ENCODE results near the gene EGFLAM. TPM values are rescaled to one million over a fixed set of nuclear protein-coding genes. Genes with fewer than 3 reads are reported as not detected.

The EGFLAM gene
- total RNA-seq, 1 experiment from 2014 or later, result 1.1 TPM

- CTCF ChIA-PET, result interaction anchor here (1.0 kb wide), 1 partner anchor 81 kb away, joined by 4 read pairs; no protein-coding TSS in a partner anchor
- H3K4me1 Mint-ChIP-seq, result no peaks in the 10 kb centered on the region; the same call in 1 of the 2 replicates
- no peaks in the 10 kb centered on the region for H3K36me3 Mint-ChIP-seq
- TF ChIP-seq TEAD1 (CRISPR knock-in tag; IDR thresholded peaks at IDR 0.05) (no peak), FOXJ3 (CRISPR knock-in tag; IDR thresholded peaks at IDR 0.05; ENCODE audit: borderline replicate concordance) (no peak), TEAD4 (CRISPR knock-in tag; IDR thresholded peaks at IDR 0.05) (no peak), OVOL2 (CRISPR knock-in tag; IDR thresholded peaks at IDR 0.05; ENCODE audit: borderline replicate concordance) (no peak), CREB1 (CRISPR knock-in tag; IDR thresholded peaks at IDR 0.05) (no peak), ESRRA (CRISPR knock-in tag; IDR thresholded peaks at IDR 0.05; ENCODE audit: borderline replicate concordance) (no peak), ZMAT4 (CRISPR knock-in tag; IDR thresholded peaks at IDR 0.05) (no peak), EMX1 (CRISPR knock-in tag; IDR thresholded peaks at IDR 0.05) (no peak), ZBTB21 (CRISPR knock-in tag; IDR thresholded peaks at IDR 0.05; ENCODE audit: borderline replicate concordance) (no peak)
- TF ChIP-seq, protein P1, sequence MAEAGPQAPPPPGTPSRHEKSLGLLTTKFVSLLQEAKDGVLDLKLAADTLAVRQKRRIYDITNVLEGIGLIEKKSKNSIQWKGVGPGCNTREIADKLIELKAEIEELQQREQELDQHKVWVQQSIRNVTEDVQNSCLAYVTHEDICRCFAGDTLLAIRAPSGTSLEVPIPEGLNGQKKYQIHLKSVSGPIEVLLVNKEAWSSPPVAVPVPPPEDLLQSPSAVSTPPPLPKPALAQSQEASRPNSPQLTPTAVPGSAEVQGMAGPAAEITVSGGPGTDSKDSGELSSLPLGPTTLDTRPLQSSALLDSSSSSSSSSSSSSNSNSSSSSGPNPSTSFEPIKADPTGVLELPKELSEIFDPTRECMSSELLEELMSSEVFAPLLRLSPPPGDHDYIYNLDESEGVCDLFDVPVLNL (CRISPR knock-in tag; IDR thresholded peaks at IDR 0.05; ENCODE audit: borderline replicate concordance, low read depth), result no peak
- TF ChIP-seq, protein P2, sequence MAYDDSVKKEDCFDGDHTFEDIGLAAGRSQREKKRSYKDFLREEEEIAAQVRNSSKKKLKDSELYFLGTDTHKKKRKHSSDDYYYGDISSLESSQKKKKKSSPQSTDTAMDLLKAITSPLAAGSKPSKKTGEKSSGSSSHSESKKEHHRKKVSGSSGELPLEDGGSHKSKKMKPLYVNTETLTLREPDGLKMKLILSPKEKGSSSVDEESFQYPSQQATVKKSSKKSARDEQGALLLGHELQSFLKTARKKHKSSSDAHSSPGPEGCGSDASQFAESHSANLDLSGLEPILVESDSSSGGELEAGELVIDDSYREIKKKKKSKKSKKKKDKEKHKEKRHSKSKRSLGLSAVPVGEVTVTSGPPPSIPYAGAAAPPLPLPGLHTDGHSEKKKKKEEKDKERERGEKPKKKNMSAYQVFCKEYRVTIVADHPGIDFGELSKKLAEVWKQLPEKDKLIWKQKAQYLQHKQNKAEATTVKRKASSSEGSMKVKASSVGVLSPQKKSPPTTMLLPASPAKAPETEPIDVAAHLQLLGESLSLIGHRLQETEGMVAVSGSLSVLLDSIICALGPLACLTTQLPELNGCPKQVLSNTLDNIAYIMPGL (CRISPR knock-in tag; IDR thresholded peaks at IDR 0.05), result no peak
- POLR2A ChIA-PET, result no interaction called here
- H3K27ac Mint-ChIP-seq, result no peak overlapping the region
- H3K27me3 Mint-ChIP-seq (ENCODE audit: low read depth), result no peaks in the 10 kb centered on the region
- no peaks in the 10 kb centered on the region for H3K9me3 Mint-ChIP-seq
- ATAC-seq (no peak), DNase-seq (ENCODE audit: low spot score) (no peak)
- no peak overlapping the region for H3K4me3 Mint-ChIP-seq
Measured at GRCh38 chr5:38339446-38339845, 81.1 kb downstream of the EGFLAM start.

DNA sequence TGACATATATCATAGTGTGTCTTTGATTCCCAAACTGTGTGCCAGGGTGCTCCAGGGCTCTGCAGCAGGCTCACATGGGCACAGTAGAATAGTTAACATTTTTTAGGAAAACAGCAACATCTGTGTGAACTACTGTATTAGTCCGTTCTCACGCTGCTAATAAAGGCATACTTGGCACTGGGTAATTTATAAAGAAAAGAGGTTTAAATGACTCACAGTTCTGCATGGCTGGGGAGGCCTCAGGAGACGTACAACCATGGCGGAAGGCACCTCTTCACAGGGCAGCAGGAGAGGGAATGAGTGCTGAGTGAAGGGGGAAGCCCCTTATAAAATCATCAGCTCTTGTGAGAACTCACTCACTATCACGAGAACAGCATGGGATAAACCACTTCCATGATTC is 82.7 kb downstream of the EGFLAM start:
- no peaks in the 10 kb centered on the region for H3K36me3 Mint-ChIP-seq
- no peaks in the 10 kb centered on the region for H3K9me3 Mint-ChIP-seq
- ATAC-seq (no peak), DNase-seq (ENCODE audit: low spot score) (no peak)
- H3K4me3 Mint-ChIP-seq, result no peak overlapping the region
- H3K4me1 Mint-ChIP-seq, result peaks cover 4% of the 10 kb centered on the region; the same call in 1 of the 2 replicates
- H3K27ac Mint-ChIP-seq, result no peak overlapping the region
- ChIA-PET POLR2A (no interaction called here), CTCF (no interaction called here)
- no peak for TF ChIP-seq SMAD4 (CRISPR knock-in tag; IDR thresholded peaks at IDR 0.05)
- no peak for TF ChIP-seq ZNF138 (CRISPR knock-in tag; conservative IDR thresholded peaks at IDR 0.05)
- no peak for TF ChIP-seq CREB1 (CRISPR knock-in tag; IDR thresholded peaks at IDR 0.05)
- TF ChIP-seq, protein P2 (CRISPR knock-in tag; IDR thresholded peaks at IDR 0.05), result no peak
- no peak for TF ChIP-seq CTCF (IDR thresholded peaks at IDR 0.05)
- no peaks in the 10 kb centered on the region for H3K27me3 Mint-ChIP-seq (ENCODE audit: low read depth)

DNA sequence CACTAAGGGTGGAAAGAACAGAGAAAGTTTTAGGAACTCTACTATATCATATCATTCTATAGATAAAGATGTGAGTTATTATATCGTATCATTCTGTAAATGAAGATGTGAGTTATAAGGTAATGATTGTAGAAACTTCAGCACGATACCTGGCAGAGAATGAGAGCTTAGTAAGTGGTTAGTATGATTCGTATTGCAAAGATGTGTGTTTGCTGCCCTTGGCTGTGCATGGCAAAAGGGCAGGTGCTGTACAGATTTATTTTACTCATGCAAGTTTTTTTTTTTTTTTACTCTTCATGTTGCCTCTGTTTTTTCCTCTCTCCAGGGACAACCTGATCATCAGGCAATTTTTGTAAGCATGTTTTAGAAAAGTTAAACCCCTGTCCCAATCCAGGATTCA is 83.3 kb downstream of the EGFLAM start:
- ATAC-seq (no peak), DNase-seq (ENCODE audit: low spot score) (no peak)
- H3K4me1 Mint-ChIP-seq, result peaks cover 4% of the 10 kb centered on the region; the same call in 1 of the 2 replicates
- no peak overlapping the region for H3K27ac Mint-ChIP-seq
- peaks cover 3% of the 10 kb centered on the region; the same call in 1 of the 2 replicates for H3K9me3 Mint-ChIP-seq
- no peak overlapping the region for H3K4me3 Mint-ChIP-seq
- ChIA-PET POLR2A (interaction anchor here (0.6 kb wide), 1 partner anchor 31 kb away, joined by 3 read pairs; no protein-coding TSS in a partner anchor), CTCF (interaction anchor here (1.2 kb wide), 1 partner anchor 79 kb away, joined by 3 read pairs; no protein-coding TSS in a partner anchor)
- no peaks in the 10 kb centered on the region for H3K27me3 Mint-ChIP-seq (ENCODE audit: low read depth)
- H3K36me3 Mint-ChIP-seq, result no peaks in the 10 kb centered on the region
- TF ChIP-seq ATF1 (CRISPR knock-in tag; IDR thresholded peaks at IDR 0.05) (no peak), NR3C1 (CRISPR knock-in tag; conservative IDR thresholded peaks at IDR 0.05; ENCODE audit: low read depth) (no peak), ZBTB43 (CRISPR knock-in tag; IDR thresholded peaks at IDR 0.05) (no peak), NR1H2 (CRISPR knock-in tag; IDR thresholded peaks at IDR 0.05) (no peak), ZBTB21 (CRISPR knock-in tag; IDR thresholded peaks at IDR 0.05; ENCODE audit: borderline replicate concordance) (no peak), PRRX2 (CRISPR knock-in tag; IDR thresholded peaks at IDR 0.05) (no peak), EMX1 (CRISPR knock-in tag; IDR thresholded peaks at IDR 0.05) (no peak), GRHL2 (CRISPR knock-in tag; IDR thresholded peaks at IDR 0.05; ENCODE audit: insufficient replicate concordance, severe bottlenecking) (no peak), ZNF425 (CRISPR knock-in tag; conservative IDR thresholded peaks at IDR 0.05) (no peak)
